Forelimb muscle (tissue), 1 donor: ENCODE results near the gene PPIP5K1. TPM values are rescaled to one million over a fixed set of nuclear protein-coding genes. Genes with fewer than 3 reads are reported as not detected.
"Not testable (repeated sequence)": the region's sequence is repeated elsewhere in the genome, so short reads cannot be mapped to it uniquely, and the experiment has no call there.

ENCODE experiments used
- DNase-seq: peaks from one replicate; pipeline ENCODE4 v3.0.0-alpha.2; 2013; ENCODE audit warnings: low read depth
- polyA plus RNA-seq: library from polyadenylated mRNA; unstranded; fragments of 120-200 nt; gene quantifications from one replicate; pipeline ENCODE4 v1.2.1, GENCODE V29; 2013; ENCODE audit not compliant: insufficient read length

The PPIP5K1 gene
- polyA plus RNA-seq, 1 donor: 9.9 TPM

- DNase-seq: no peak
Observed at GRCh38 chr15:43545426-43545825, 44.6 kb downstream of the PPIP5K1 start.

DNA sequence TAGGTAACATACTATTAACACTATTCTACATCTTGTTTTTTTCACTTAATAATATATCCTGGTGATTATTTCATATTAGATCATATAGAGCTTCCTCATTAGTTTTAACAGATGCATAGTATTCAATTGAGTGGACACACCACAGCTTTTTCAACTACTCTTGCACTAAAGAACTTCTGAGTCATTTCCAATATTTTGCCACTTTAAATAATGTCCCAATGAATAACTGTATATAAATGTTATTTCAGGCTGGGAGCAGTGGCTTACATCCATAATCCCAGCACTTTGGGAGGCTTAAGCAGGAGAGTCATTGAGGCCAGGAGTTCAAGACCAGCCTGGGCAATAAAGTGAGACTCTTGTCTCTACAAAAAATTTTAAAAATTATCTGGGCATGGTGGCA lies 45.7 kb downstream of the PPIP5K1 start:
- DNase-seq: no peak

- no peak for DNase-seq
Observed at GRCh38 chr15:43541785-43542184, 48.2 kb downstream of the PPIP5K1 start.

DNA sequence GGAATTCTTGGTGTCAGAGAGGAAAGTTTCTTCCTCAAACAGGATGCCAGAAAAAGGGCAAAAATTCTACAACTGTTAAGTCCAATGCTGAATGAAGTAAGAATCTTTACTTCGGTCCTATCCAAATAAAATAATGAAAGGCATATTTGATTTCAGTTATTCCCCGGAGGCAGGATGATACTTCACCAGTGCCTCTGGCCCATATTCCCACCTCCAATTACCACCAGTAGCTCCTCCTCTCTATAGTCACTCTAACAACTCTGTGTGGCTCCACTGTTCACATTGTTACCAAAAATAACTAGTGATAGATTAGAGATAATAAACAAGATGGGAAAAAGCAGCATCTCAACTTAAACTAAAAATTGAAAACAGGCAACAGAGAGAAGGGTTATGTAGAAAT lies 51.9 kb downstream of the PPIP5K1 start:
- no peak for DNase-seq

DNA sequence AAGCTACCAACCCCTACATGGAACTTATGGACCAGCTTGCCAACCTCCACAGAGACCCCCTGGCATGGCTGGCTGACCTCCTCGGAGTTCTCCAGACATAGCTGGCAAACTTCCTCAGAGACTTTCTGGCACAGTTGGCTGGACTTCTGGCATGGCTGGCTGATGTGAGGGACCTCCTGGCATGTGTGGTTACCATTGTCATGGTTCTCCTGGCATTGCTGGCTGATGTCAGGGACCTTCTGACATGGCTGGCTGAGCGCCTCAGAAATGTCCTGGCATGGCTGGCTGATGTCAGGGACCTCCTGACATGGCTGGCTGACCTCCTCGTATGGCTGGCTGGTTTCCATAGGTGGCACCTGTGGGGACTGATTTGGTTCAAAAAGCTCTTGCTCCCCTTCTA lies 55.1 kb downstream of the PPIP5K1 start:
- no peak for DNase-seq

GRCh38 chr15:43532826-43533225 lies 57.2 kb downstream of the PPIP5K1 start:
- not testable (repeated sequence) for DNase-seq

GRCh38 chr15:43531018-43531670 lies 58.9 kb downstream of the PPIP5K1 start:
- no peak for DNase-seq

DNA sequence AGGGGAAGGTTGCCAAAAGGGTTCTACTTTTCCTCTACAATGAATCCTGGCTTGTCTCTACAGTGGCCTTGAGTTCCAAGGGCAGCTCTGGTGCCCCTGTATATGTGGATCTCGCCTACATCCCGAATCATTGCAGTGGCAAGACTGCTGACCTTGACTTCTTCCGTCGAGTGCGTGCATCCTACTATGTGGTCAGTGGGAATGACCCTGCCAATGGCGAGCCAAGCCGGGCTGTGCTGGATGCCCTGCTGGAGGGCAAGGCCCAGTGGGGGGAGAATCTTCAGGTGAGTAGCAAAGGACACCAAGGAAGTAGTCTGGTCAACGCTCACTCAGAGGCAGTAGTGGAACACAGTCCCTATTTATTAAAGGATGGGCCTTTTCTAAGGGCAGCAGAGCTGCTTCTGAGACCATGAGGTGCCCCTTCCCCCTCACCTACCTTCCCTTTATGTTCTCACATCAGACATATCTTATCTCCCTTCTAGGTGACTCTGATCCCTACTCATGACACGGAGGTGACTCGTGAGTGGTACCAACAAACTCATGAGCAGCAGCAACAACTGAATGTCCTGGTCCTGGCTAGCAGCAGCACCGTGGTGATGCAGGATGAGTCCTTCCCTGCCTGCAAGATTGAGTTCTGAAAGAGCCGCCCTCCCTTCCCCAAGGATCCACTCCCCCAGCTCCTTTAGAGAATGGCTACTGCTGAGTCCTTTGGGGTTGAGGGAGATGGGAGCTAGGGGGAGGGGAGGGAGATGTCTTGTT lies 60.2 kb downstream of the PPIP5K1 start:
- no peak for DNase-seq

GRCh38 chr15:43529141-43529540 lies 60.9 kb downstream of the PPIP5K1 start:
- DNase-seq: no peak

DNA sequence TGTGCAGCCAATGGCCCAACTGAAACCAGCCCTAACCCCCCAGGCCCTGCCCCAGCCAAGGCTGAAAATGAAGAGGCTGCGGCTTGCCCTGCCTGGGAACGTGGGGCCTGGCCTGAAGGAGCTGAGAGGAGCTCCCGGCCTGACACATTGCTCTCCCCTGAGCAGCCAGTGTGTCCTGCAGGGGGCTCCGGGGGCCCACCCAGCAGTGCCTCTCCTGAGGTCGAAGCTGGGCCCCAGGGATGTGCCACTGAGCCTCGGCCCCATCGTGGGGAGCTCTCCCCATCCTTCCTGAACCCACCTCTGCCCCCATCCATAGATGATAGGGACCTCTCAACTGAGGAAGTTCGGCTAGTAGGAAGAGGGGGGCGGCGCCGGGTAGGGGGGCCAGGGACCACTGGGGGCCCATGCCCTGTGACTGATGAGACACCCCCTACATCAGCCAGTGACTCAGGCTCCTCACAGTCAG lies 61.4 kb downstream of the PPIP5K1 start:
- DNase-seq: no peak

GRCh38 chr15:43527802-43528541 lies 62.0 kb downstream of the PPIP5K1 start:
- no peak for DNase-seq

- DNase-seq: no peak
Observed at GRCh38 chr15:43527016-43527801, 62.8 kb downstream of the PPIP5K1 start.

DNA sequence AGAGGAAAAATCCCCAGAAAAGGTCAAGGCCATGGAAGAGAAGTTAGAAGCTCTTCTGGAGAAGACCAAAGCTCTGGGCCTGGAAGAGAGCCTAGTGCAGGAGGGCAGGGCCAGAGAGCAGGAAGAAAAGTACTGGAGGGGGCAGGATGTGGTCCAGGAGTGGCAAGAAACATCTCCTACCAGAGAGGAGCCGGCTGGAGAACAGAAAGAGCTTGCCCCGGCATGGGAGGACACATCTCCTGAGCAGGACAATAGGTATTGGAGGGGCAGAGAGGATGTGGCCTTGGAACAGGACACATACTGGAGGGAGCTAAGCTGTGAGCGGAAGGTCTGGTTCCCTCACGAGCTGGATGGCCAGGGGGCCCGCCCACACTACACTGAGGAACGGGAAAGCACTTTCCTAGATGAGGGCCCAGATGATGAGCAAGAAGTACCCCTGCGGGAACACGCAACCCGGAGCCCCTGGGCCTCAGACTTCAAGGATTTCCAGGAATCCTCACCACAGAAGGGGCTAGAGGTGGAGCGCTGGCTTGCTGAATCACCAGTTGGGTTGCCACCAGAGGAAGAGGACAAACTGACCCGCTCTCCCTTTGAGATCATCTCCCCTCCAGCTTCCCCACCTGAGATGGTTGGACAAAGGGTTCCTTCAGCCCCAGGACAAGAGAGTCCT lies 63.6 kb downstream of the PPIP5K1 start:
- DNase-seq: no peak

DNA sequence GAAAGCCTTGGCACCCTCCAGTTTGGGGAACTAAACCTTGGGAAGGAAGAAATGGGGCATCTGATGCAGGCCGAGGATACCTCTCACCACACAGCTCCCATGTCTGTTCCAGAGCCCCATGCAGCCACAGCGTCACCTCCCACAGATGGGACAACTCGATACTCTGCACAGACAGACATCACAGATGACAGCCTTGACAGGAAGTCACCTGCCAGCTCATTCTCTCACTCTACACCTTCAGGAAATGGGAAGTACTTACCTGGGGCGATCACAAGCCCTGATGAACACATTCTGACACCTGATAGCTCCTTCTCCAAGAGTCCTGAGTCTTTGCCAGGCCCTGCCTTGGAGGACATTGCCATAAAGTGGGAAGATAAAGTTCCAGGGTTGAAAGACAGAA lies 64.9 kb downstream of the PPIP5K1 start:
- no peak for DNase-seq

DNA sequence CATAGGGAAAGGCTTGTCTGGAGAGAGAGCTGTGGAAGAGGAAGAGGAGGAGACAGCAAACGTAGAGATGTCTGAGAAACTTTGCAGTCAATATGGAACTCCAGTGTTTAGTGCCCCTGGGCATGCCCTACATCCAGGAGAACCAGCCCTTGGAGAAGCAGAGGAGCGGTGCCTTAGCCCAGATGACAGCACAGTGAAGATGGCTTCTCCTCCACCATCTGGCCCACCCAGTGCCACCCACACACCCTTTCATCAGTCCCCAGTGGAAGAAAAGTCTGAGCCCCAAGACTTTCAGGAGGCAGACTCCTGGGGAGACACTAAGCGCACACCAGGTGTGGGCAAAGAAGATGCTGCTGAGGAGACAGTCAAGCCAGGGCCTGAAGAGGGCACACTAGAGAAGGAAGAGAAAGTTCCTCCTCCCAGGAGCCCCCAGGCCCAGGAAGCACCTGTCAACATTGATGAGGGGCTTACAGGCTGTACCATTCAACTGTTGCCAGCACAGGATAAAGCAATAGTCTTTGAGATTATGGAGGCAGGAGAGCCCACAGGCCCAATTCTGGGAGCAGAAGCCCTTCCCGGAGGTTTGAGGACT lies 65.7 kb downstream of the PPIP5K1 start:
- DNase-seq: no peak

DNA sequence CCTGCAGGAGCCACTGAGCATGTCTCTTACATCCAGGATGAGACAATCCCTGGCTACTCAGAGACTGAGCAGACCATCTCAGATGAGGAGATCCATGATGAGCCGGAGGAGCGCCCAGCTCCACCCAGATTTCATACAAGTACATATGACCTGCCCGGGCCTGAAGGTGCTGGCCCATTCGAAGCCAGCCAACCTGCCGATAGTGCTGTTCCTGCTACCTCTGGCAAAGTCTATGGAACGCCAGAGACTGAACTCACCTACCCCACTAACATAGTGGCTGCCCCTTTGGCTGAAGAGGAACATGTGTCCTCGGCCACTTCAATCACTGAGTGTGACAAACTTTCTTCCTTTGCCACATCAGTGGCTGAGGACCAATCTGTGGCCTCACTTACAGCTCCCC lies 66.4 kb downstream of the PPIP5K1 start:
- no peak for DNase-seq

GRCh38 chr15:43522247-43522646 lies 67.8 kb downstream of the PPIP5K1 start:
- DNase-seq: no peak

DNA sequence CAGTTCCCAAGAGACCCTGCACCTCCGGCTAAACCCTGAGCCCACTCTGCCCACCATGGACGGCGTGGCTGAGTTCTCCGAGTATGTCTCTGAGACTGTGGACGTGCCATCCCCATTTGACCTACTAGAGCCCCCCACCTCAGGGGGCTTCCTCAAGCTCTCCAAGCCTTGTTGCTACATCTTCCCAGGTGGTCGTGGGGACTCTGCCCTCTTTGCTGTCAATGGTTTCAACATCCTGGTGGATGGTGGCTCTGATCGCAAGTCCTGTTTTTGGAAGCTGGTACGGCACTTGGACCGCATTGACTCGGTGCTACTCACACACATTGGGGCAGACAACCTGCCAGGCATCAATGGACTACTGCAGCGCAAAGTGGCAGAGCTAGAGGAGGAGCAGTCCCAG lies 68.6 kb downstream of the PPIP5K1 start:
- DNase-seq: no peak

DNA sequence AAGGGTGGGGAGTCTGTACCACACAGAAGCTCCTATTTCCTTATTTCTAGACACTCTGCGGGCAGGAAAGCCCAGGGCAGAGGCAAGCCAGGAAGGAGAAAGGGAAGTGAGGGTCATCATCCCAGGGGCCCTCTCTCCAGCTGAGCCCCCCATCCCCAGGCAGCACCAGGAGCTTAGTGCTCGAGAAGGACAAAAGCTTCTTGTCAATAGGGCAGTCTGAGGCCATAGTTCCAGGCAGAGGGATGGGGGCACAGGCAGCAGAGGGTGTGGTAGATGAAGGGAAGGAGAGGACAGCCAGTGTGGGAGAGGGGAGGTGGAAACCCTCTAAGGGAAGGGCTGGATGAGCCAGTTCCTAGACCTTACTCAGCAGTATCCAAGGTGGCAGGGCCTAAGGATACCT lies 69.9 kb downstream of the PPIP5K1 start:
- no peak for DNase-seq

GRCh38 chr15:43519196-43519595 lies 70.8 kb downstream of the PPIP5K1 start:
- DNase-seq: no peak

DNA sequence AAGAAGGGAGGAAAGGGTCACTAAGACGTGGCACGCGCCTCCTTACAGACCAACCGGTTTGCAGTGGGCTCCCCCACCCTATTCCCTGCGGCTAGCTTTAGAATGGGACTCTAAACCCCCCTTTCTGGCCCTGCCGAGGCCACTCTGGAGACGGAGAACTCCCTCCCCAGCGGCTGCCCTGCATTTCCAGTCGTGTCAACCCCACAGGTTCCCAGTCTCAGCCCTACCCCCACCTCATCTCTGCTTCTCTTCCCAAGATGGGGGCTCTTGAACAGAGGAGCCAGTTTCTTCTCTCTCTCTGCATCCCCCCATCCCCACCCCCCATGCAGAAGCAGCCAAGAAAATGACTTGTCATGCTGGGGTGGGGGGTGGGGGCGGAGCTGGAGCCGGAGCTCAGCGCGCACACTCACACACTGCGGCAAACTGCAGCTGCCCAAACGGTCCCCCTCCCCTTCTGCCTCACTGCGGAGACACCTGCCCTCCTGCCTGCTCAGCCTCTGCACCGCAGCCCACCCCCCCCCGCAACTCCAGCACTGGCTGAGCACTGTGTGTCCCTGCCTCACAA lies 71.7 kb downstream of the PPIP5K1 start:
- no peak for DNase-seq
